Measurements from ENCODE around the gene TMEM242. TPM values are rescaled to one million over a fixed set of nuclear protein-coding genes. Genes with fewer than 3 reads are reported as not detected.

Gene TMEM242
- total RNA-seq, 1 donor from 2014 or later: 9.7 TPM

DNA sequence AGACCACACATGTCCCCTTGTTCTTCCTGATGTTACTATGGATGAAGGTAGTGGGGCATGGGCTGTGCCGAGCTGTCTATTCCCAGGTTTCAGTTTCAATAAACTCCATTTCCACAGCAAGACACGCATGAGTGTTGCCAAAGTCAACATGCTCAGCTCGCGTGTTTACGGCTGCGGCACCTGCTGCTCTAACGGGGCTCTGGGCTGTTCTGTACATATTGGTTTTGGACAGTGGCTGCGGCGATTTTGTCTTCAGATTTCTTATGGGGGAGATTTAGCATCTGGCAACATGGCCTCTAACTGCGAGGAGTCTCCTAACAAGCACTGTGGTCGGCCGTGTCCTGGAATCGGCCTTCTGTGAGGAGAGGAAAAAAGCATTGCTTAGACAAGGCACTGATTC, 58.6 kb downstream of the TMEM242 start:
- Histone ChIP-seq H3K4me3 (ENCODE audit: insufficient read depth, low read depth, low read length) (no peak overlapping the region), H3K9me3 (ENCODE audit: insufficient read depth, low read depth, low read length) (no peaks in the 10 kb centered on the region), H4K20me1 (ENCODE audit: insufficient read depth, low read length) (no peaks in the 10 kb centered on the region), H3K4me1 (ENCODE audit: insufficient read depth, low read length) (peaks cover 4% of the 10 kb centered on the region), H3K79me2 (ENCODE audit: insufficient read depth, low read length) (no peaks in the 10 kb centered on the region), H2AFZ (ENCODE audit: low read depth, low read length) (no peak overlapping the region), H3K36me3 (ENCODE audit: insufficient read depth, low read length) (no peaks in the 10 kb centered on the region), H3K9ac (ENCODE audit: low read length) (no peak overlapping the region), H3K27ac (ENCODE audit: low read depth, low read length) (no peak overlapping the region), H3K4me2 (ENCODE audit: low read length) (no peak overlapping the region), H3K27me3 (ENCODE audit: insufficient read depth, low read length) (no peaks in the 10 kb centered on the region)
- FAIRE-seq (no peak), DNase-seq (ENCODE audit: low read depth) (no peak)
- peaks cover 2% of the 10 kb centered on the region for H3K36me3 Mint-ChIP-seq (ENCODE audit: low read depth, unreplicated experiment)
- peaks cover 23% of the 10 kb centered on the region for H3K27me3 Mint-ChIP-seq (ENCODE audit: low read depth, unreplicated experiment)
- no peak overlapping the region for H3K4me3 Mint-ChIP-seq (ENCODE audit: unreplicated experiment)
- peaks cover 1% of the 10 kb centered on the region for H3K9me3 Mint-ChIP-seq (ENCODE audit: unreplicated experiment)
- peaks cover 11% of the 10 kb centered on the region for H3K4me1 Mint-ChIP-seq (ENCODE audit: low read depth, unreplicated experiment)
- TF ChIP-seq EZH2 (IDR thresholded peaks at IDR 0.05; ENCODE audit: insufficient read depth, low read length): no peak
- TF ChIP-seq, protein P1, sequence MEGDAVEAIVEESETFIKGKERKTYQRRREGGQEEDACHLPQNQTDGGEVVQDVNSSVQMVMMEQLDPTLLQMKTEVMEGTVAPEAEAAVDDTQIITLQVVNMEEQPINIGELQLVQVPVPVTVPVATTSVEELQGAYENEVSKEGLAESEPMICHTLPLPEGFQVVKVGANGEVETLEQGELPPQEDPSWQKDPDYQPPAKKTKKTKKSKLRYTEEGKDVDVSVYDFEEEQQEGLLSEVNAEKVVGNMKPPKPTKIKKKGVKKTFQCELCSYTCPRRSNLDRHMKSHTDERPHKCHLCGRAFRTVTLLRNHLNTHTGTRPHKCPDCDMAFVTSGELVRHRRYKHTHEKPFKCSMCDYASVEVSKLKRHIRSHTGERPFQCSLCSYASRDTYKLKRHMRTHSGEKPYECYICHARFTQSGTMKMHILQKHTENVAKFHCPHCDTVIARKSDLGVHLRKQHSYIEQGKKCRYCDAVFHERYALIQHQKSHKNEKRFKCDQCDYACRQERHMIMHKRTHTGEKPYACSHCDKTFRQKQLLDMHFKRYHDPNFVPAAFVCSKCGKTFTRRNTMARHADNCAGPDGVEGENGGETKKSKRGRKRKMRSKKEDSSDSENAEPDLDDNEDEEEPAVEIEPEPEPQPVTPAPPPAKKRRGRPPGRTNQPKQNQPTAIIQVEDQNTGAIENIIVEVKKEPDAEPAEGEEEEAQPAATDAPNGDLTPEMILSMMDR (IDR thresholded peaks at IDR 0.05; ENCODE audit: insufficient read depth, low read depth, low read length): no peak
- H3K27ac Mint-ChIP-seq (ENCODE audit: unreplicated experiment): no peak overlapping the region

DNA sequence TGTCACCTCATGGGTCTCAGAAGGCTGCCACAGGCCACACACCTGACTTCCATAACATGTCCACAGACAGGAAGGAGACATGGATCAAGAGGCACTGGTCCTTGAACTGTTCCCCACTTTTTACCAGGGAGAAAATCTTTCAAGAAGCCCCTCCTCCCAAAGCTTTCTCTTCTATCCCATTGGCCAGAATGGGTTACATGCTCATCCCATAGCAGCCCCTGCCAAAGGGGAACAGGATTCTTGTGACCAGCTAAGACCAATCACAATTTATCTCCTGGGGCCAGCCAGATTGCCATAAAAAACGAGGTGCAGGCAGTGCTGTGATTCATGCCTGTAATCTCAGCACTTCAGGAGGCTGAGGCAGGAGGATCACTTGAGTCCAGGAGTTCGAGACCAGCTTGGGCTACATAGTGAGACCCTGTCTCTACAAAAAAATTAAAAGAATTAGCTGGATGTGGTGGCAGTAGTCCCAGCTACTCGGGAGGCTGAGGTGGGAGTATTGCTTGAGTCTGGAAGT, 59.4 kb downstream of the TMEM242 start:
- no peak for DNase-seq (ENCODE audit: low read depth)
- Mint-ChIP-seq H3K27me3 (ENCODE audit: low read depth, unreplicated experiment) (peaks cover 23% of the 10 kb centered on the region), H3K27ac (ENCODE audit: unreplicated experiment) (no peak overlapping the region), H3K9me3 (ENCODE audit: unreplicated experiment) (peaks cover 1% of the 10 kb centered on the region), H3K4me3 (ENCODE audit: unreplicated experiment) (no peak overlapping the region), H3K4me1 (ENCODE audit: low read depth, unreplicated experiment) (peaks cover 9% of the 10 kb centered on the region), H3K36me3 (ENCODE audit: low read depth, unreplicated experiment) (peaks cover 2% of the 10 kb centered on the region)
- Histone ChIP-seq H3K27ac (ENCODE audit: low read depth, low read length) (no peak overlapping the region), H3K9me3 (ENCODE audit: insufficient read depth, low read depth, low read length) (no peaks in the 10 kb centered on the region), H3K4me3 (ENCODE audit: insufficient read depth, low read depth, low read length) (no peak overlapping the region), H3K4me1 (ENCODE audit: insufficient read depth, low read length) (peaks cover 4% of the 10 kb centered on the region), H3K4me2 (ENCODE audit: low read length) (no peak overlapping the region), H3K27me3 (ENCODE audit: insufficient read depth, low read length) (no peaks in the 10 kb centered on the region), H3K36me3 (ENCODE audit: insufficient read depth, low read length) (no peaks in the 10 kb centered on the region), H2AFZ (ENCODE audit: low read depth, low read length) (no peak overlapping the region), H3K9ac (ENCODE audit: low read length) (no peak overlapping the region), H4K20me1 (ENCODE audit: insufficient read depth, low read length) (no peaks in the 10 kb centered on the region), H3K79me2 (ENCODE audit: insufficient read depth, low read length) (no peaks in the 10 kb centered on the region)
- FAIRE-seq: no peak
- TF ChIP-seq, protein P1 (IDR thresholded peaks at IDR 0.05; ENCODE audit: insufficient read depth, low read depth, low read length): no peak
- no peak for TF ChIP-seq EZH2 (IDR thresholded peaks at IDR 0.05; ENCODE audit: insufficient read depth, low read length)

DNA sequence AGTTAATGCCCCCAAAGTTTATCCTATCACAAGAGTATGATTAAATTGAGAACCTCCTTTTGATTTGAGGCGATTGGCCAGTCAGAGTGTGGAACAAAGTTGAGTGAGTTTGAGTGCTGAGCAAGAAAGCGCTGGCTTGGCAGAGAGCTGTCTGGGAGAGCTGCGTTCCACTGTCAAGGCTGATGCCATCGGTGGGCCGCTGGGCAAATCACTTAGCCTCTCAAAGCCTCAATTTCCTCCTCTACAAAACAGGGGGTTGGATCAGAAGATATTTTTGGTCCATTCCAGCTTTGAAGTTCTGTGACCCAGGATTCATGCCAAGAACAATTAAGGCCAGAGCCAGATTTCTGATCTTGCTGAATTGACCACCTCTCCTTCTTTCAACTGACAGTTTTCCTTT, 60.2 kb downstream of the TMEM242 start:
- no peaks in the 10 kb centered on the region for H3K4me1 ChIP-seq (ENCODE audit: insufficient read depth, low read length)
- FAIRE-seq: no peak

More for the DNA sequence above, 60.2 kb downstream of the TMEM242 start:
- Mint-ChIP-seq H3K4me1 (ENCODE audit: low read depth, unreplicated experiment) (peaks cover 6% of the 10 kb centered on the region), H3K27ac (ENCODE audit: unreplicated experiment) (no peak overlapping the region), H3K4me3 (ENCODE audit: unreplicated experiment) (no peak overlapping the region), H3K9me3 (ENCODE audit: unreplicated experiment) (peaks cover 1% of the 10 kb centered on the region), H3K36me3 (ENCODE audit: low read depth, unreplicated experiment) (peaks cover 2% of the 10 kb centered on the region), H3K27me3 (ENCODE audit: low read depth, unreplicated experiment) (peaks cover 24% of the 10 kb centered on the region)
- H2AFZ ChIP-seq (ENCODE audit: low read depth, low read length): no peak overlapping the region
- DNase-seq (ENCODE audit: low read depth): no peak
- H3K4me2 ChIP-seq (ENCODE audit: low read length): no peak overlapping the region
- no peak overlapping the region for H3K9ac ChIP-seq (ENCODE audit: low read length)
- no peaks in the 10 kb centered on the region for H3K79me2 ChIP-seq (ENCODE audit: insufficient read depth, low read length)
- no peak overlapping the region for H3K4me3 ChIP-seq (ENCODE audit: insufficient read depth, low read depth, low read length)
- H3K27me3 ChIP-seq (ENCODE audit: insufficient read depth, low read length): no peaks in the 10 kb centered on the region
- H4K20me1 ChIP-seq (ENCODE audit: insufficient read depth, low read length): no peaks in the 10 kb centered on the region
- no peak for TF ChIP-seq EZH2 (IDR thresholded peaks at IDR 0.05; ENCODE audit: insufficient read depth, low read length)
- no peaks in the 10 kb centered on the region for H3K9me3 ChIP-seq (ENCODE audit: insufficient read depth, low read depth, low read length)
- no peaks in the 10 kb centered on the region for H3K36me3 ChIP-seq (ENCODE audit: insufficient read depth, low read length)
- no peak overlapping the region for H3K27ac ChIP-seq (ENCODE audit: low read depth, low read length)

Measured in astrocyte (in vitro differentiated cells and primary cell).